Activated naive CD8-positive, alpha-beta T cell treated with anti-CD3 and anti-CD28 coated beads, Interleukin-2, amount 50 U/mL, for 16 hours (primary cell): ENCODE data around the gene CRTC1.

Experiments used
- DNase-seq: peaks from one replicate; pipeline ENCODE4 v3.0.0-alpha.2; 2020; ENCODE audit warnings: low read depth, low spot score

CRTC1 gene

GRCh38 chr19:18683109-18683957 lies at the start of gene CRTC1:
Gene CRTC1, plus strand, starts transcription at chr19:18683680. Its CDS starts 23 bp downstream, at chr19:18683703.
- peak; percentile 78 for DNase-seq

- no peak for DNase-seq
Measured at GRCh38 chr19:18634612-18635297, 48.7 kb upstream of the CRTC1 start.

- DNase-seq = no peak
Measured at GRCh38 chr19:18635831-18636182, 47.7 kb upstream of the CRTC1 start.

GRCh38 chr19:18636183-18636968 lies 47.1 kb upstream of the CRTC1 start:
- peak; percentile 98 for DNase-seq

DNA sequence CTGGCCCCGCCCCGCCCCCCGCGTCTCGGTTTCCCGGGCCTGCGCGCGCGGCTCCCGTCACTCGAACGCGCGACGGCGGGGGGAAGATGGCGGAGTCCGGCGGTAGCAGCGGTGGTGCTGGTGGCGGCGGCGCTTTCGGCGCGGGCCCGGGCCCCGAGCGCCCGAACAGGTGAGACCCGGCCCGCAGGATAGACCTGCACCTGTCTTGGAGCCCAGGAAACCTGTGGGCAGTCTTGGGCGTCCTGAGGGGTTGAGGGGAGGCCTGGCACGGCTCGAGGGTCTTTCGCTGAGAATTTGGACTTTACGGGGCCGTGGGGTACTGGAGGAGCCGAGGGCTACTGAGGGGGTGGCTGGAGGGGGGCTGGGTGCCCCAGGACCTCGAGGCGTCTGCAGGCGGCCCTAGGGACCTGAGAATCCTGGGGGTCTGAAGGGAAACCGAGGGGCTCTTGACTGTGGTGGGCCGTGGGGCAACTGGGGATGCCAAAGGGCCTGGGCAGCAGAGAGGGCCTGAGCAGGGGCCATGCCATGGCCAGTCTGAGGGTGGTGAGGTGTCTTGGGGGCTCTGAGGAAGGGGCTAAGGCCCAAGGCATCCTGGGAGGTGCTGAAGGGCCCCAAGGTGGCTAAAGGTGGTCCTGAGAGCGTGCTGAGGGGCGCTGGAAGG lies 46.4 kb upstream of the CRTC1 start, which contains the start of gene KLHL26:
Gene KLHL26, plus strand, starts transcription at position 60 of the 661 bp plus-strand sequence. Its CDS starts 27 bp downstream, at position 87.
- DNase-seq = no peak

- DNase-seq = no peak
Measured at GRCh38 chr19:18637673-18638630, 45.5 kb upstream of the CRTC1 start.

GRCh38 chr19:18639706-18640243 lies 43.7 kb upstream of the CRTC1 start:
- no peak for DNase-seq

- DNase-seq = no peak
Measured at GRCh38 chr19:18644196-18645034, 39.1 kb upstream of the CRTC1 start.

- DNase-seq = no peak
Measured at GRCh38 chr19:18645035-18645511, 38.4 kb upstream of the CRTC1 start.

DNA sequence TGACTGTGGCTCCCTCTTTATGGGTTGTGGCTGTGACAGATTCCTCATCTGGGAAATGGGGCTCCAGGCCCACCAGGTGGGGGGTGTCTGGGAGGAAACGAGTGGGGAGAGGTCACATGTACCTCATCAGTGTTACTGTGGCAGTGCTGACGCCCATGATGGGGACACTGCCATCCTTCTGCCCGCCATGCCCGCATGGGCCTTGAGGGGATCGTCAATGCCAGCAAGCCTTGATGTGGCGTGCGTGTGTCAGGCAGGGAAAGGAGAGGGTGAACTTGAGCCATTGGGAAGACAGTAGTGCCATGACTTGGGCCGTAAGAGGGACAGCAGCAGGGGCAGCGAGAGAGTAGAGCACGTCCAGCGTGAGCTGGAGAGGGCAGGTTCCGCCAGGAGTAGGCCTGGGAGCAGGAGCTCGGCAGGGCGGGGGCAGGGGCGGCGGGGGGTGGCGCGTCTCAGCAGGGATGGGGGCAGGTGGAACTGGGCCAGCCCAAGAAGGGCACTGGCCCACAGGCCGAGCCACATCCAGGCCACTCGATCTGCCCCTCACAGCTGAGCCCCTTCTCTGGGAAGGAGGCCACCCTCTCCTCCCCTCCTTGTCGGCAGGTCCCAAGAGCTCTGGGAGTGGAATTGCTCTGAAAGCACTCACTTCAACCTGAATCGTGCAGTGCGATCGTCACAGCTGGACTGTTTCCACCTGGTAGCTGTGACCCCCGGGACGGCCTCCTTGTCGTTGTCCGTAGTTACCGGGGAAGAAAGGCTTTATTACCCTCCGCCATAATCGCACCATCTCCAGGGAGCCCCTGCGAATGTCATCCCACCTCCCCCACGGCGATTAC lies 36.7 kb upstream of the CRTC1 start:
- no peak for DNase-seq

DNA sequence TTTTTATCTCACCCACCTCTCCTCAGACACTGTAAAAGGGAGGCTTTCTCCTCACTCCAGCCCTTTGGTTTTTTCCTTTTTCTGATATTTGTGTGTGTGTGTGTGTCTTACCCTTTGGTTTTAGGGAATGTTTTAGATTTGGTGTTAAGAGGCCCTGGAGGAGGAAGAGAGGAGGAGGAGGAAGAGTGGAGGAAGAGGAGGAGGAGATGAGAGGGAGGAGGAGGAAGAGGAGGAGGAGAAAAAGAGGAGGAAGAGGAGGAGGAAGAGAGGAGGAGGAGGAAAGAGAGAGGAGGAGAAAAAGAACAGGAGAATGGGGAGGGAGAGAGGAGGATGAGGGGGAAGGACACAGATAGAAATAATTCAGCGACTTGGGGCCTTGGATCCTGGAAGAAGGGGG lies 36.1 kb upstream of the CRTC1 start:
- no peak for DNase-seq

- DNase-seq = no peak
Measured at GRCh38 chr19:18647807-18648206, 35.7 kb upstream of the CRTC1 start.

GRCh38 chr19:18648973-18649315 lies 34.5 kb upstream of the CRTC1 start:
- DNase-seq = no peak

DNA sequence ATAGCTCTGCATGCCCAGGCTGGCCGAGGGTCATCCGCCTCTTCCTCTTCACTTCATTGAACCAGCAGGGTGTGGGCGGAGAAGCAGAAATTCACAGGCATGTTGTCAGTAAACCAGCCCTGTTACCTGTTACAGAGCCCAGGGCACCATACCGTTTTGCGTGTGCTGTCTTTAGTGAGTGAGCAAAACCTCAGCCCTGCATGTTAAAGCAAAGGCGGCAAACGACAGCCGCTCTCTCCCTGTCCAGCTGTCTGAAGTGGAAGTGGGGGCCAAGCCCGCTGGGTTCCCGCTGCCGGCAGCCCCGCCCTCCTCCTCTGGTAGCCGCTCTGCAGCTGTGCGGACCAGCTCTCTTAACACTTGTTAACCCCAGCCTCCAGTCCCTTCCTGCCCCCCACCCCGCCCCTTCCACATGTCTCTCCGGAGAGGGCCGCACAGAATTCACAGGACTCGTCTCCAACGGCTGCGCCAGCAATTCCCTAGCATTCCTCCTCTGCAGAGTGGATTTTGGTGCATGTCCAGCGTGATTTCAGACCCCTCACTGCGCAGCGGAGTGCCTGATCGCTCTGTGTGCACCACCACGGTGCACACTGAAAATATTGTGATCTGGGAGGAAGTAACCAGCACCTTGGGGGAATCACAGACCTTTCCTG lies 34.0 kb upstream of the CRTC1 start:
- no peak for DNase-seq

DNA sequence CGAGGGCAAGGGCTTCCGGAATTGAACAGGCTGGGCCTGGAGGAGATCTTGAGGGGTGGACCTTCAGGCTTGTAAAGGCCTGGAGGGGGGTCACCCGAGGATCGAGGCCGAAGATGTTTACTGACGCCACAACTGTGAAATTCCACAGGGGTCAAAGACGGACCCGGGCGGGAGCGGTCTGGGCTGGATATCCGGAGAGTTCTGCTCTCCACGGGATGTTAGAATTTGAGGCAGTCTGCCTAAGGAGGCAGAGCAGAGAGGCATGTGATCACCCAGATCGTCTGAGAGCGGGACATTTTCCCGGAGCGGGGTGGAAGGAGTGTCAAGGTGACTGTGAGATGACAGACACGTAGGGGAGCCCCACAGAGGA lies 33.5 kb upstream of the CRTC1 start:
- DNase-seq = no peak

DNA sequence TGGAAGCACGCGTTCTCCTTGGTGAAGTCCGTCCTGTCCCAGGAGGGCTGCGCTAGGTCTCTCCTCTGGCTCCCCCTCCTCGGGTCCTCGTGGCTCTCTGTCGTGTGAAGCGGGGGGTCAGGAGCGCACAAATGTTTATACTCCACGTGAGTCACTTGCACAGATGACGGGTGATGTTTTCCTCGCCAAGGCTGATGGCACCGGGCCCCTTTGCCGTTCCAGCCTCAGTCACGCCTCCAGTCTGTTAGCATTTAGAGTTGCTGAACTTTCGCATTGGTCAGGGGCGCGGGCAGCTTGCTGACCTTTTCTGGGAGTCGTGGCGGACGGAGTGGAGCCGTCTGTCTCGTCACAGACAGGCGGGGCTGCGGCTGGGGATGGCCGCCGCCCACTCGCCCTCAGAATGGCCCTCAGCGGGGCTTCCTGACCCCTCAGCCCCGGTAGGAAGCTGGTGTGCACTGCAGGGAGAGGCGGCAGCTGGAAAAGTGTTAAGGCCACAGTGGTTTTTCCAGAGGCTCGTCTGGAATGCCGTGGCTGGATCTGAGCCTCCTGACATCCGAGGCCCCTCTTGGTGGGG lies 32.9 kb upstream of the CRTC1 start:
- DNase-seq = no peak

GRCh38 chr19:18651300-18651699 lies 32.2 kb upstream of the CRTC1 start:
- DNase-seq = no peak

- no peak for DNase-seq
Measured at GRCh38 chr19:18651733-18652132, 31.7 kb upstream of the CRTC1 start.
